Loucy (cell line): ENCODE measurements around the gene PTPRK.

Experiments used
- EZH2phosphoT487 ChIP-seq: fragments of 200-600 bp; IDR thresholded peaks from 2 replicates; pipeline ENCODE4 v1.6.1; 2018; ENCODE audit warnings: antibody characterized with exemption, mild to moderate bottlenecking, moderate library complexity, borderline replicate concordance
- TF ChIP-seq, protein P1 (sequence below): fragments of 200-600 bp; sonication (generic); conservative IDR thresholded peaks from 2 replicates; pipeline ENCODE4 v1.5.1; 2014; ENCODE audit warnings: mild to moderate bottlenecking, antibody characterized with exemption, low read length

DNA sequence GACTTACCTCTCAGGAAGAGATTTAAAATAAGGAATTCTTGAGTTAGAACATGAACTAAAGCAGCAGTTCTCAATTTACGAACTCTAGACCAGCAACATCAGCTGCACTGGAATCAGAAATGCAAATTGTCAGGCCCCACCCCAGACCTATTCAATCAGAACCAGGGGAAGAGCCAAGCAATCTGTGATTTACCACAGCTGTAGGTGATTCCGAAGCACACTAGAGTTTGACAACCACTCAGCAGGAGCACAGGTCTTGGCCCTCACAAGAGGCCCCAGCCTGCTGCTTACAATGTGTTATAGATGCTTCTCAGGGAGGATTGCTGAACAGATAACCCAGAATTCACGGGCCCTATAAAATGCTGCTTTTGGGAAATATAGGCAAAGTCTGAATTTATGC lies 279.2 kb downstream of the PTPRK start:
- TF ChIP-seq, protein P1, sequence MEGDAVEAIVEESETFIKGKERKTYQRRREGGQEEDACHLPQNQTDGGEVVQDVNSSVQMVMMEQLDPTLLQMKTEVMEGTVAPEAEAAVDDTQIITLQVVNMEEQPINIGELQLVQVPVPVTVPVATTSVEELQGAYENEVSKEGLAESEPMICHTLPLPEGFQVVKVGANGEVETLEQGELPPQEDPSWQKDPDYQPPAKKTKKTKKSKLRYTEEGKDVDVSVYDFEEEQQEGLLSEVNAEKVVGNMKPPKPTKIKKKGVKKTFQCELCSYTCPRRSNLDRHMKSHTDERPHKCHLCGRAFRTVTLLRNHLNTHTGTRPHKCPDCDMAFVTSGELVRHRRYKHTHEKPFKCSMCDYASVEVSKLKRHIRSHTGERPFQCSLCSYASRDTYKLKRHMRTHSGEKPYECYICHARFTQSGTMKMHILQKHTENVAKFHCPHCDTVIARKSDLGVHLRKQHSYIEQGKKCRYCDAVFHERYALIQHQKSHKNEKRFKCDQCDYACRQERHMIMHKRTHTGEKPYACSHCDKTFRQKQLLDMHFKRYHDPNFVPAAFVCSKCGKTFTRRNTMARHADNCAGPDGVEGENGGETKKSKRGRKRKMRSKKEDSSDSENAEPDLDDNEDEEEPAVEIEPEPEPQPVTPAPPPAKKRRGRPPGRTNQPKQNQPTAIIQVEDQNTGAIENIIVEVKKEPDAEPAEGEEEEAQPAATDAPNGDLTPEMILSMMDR = no peak
- TF ChIP-seq EZH2phosphoT487 = no peak
